Adrenal gland (tissue), 5 donors: ENCODE results near the gene CHID1.

Source experiments
- POLR2A ChIP-seq, 2 donors: fragments of 450-650 bp; IDR thresholded peaks; one replicate each; pipeline ENCODE4 v1.6.1; 2017; ENCODE audit warnings: antibody characterized with exemption in 2 of 2, mild to moderate bottlenecking in 2 of 2, moderate library complexity in 1 of 2
- TF ChIP-seq, protein P1 (sequence below), 6 experiments: fragments of 450-650 bp in 4 of 6; fragments of 200-600 bp in 2 of 6; sonication (generic) in 1 of 6; IDR thresholded peaks; 1 replicate in 5 of 6; 2 replicates in 1 of 6; pipeline versions ENCODE4 v1.5.1 to v1.8.0; 2016 to 2021; ENCODE audit warnings: antibody characterized with exemption in 6 of 6, mild to moderate bottlenecking in 2 of 6, moderate library complexity in 1 of 6
- donor health status: DM: no; HTN: no; CAD: no.

DNA sequence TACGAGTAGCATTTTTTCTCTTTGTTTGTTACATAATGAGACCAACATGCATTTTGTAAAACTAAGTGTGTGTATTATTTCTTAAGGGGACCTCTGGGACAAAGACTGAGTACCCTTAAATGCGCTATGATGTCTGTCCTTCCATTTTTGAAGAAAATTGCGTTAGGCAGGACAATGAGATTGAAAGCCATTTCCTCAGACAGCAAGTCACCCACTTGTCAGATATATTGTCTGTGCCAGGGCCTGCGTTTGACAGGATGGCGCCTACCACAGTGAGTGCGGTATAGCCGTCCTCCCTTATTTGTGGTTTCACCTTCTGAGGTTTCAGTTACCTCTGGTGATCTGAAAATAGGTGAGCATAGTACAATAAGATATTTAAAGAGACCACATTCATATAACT is 17.3 kb upstream of the CHID1 start:
- TF ChIP-seq, protein P1, sequence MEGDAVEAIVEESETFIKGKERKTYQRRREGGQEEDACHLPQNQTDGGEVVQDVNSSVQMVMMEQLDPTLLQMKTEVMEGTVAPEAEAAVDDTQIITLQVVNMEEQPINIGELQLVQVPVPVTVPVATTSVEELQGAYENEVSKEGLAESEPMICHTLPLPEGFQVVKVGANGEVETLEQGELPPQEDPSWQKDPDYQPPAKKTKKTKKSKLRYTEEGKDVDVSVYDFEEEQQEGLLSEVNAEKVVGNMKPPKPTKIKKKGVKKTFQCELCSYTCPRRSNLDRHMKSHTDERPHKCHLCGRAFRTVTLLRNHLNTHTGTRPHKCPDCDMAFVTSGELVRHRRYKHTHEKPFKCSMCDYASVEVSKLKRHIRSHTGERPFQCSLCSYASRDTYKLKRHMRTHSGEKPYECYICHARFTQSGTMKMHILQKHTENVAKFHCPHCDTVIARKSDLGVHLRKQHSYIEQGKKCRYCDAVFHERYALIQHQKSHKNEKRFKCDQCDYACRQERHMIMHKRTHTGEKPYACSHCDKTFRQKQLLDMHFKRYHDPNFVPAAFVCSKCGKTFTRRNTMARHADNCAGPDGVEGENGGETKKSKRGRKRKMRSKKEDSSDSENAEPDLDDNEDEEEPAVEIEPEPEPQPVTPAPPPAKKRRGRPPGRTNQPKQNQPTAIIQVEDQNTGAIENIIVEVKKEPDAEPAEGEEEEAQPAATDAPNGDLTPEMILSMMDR (IDR thresholded peaks at IDR 0.05) = no peak
- TF ChIP-seq POLR2A (IDR thresholded peaks at IDR 0.05) = no peak
